Activated T-cell treated with anti-CD3 and anti-CD28 coated beads, Interleukin-2, amount 50 U/mL, for 24 hours (primary cell): ENCODE data around the gene PRDM16.

Experiments used
- DNase-seq: peaks from one replicate; pipeline ENCODE4 v3.0.0-alpha.2; 2020
- H3K27ac Mint-ChIP-seq: 2 replicates; pipeline ENCODE4 v1.8.0; 2020; ENCODE audit warnings: mild to moderate bottlenecking, mixed read lengths
- H3K27me3 Mint-ChIP-seq: 2 replicates; pipeline ENCODE4 v1.8.0; 2020; ENCODE audit warnings: mixed read lengths
- H3K36me3 Mint-ChIP-seq: 2 replicates; pipeline ENCODE4 v1.8.0; 2020; ENCODE audit warnings: low read depth, mixed read lengths
- H3K4me1 Mint-ChIP-seq: 2 replicates; pipeline ENCODE4 v1.8.0; 2020; ENCODE audit warnings: low read depth, mixed read lengths
- H3K4me3 Mint-ChIP-seq: 2 replicates; pipeline ENCODE4 v1.8.0; 2020; ENCODE audit warnings: mild to moderate bottlenecking, moderate library complexity, mixed read lengths
- H3K9me3 Mint-ChIP-seq: 2 replicates; pipeline ENCODE4 v1.8.0; 2020; ENCODE audit warnings: mixed read lengths

Gene PRDM16

GRCh38 chr1:3029481-3029961, 39.5 kb upstream of the PRDM16 start:
- peak; percentile 23 for DNase-seq
- H3K4me1 Mint-ChIP-seq = peaks cover 19% of the 10 kb centered on the region
- H3K9me3 Mint-ChIP-seq = no peaks in the 10 kb centered on the region
- no peaks in the 10 kb centered on the region for H3K36me3 Mint-ChIP-seq
- H3K4me3 Mint-ChIP-seq = no peak overlapping the region
- no peaks in the 10 kb centered on the region for H3K27me3 Mint-ChIP-seq
- H3K27ac Mint-ChIP-seq = no peak overlapping the region

DNA sequence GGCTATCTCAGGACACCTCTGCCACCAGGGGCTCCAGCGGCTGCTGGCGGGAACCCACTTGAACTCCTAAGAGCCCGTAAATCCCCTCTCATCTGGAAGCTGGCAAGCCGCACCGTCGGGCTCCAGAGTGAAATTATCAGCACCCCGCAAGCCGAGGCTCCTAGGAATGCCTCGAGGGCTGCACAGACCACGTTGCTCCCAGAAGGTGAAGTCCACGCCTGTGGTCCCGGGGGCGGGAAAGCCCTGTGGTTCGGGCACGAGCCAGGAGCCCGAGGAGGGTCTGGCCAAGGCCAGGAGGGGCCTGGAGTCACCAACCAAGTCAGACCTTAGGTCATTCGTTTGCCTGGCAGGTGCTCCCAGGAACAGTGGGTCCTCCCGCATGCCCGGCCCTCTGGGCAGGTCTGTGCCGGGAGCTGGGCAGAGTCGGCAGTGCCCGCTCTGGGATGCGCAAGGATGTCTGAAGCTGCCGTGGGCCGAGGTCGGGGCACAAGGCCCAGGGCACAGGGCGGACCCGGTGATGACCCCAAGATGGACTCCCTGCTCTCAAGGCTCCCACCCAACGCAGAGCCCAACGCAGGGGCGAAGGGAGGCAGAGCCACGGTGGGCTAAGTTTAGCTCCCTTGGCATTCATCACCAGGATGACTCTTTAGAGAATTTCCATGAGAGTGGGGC, 38.9 kb upstream of the PRDM16 start:
- Mint-ChIP-seq H3K36me3 (no peaks in the 10 kb centered on the region), H3K27me3 (no peaks in the 10 kb centered on the region), H3K9me3 (no peaks in the 10 kb centered on the region), H3K4me3 (no peak overlapping the region), H3K27ac (no peak overlapping the region), H3K4me1 (peaks cover 19% of the 10 kb centered on the region)
- DNase-seq = peak; percentile 11

- no peaks in the 10 kb centered on the region for H3K9me3 Mint-ChIP-seq
- peak; percentile 14 for DNase-seq
- H3K4me3 Mint-ChIP-seq = no peak overlapping the region
- no peak overlapping the region for H3K27ac Mint-ChIP-seq
- no peaks in the 10 kb centered on the region for H3K36me3 Mint-ChIP-seq
- H3K27me3 Mint-ChIP-seq = no peaks in the 10 kb centered on the region
- peaks cover 19% of the 10 kb centered on the region for H3K4me1 Mint-ChIP-seq
Measured at GRCh38 chr1:3030663-3031381, 38.2 kb upstream of the PRDM16 start.

GRCh38 chr1:3031401-3032221, 37.4 kb upstream of the PRDM16 start:
- peaks cover 19% of the 10 kb centered on the region for H3K4me1 Mint-ChIP-seq
- DNase-seq = peak; percentile 24
- H3K36me3 Mint-ChIP-seq = no peaks in the 10 kb centered on the region
- no peak overlapping the region for H3K27ac Mint-ChIP-seq
- no peaks in the 10 kb centered on the region for H3K27me3 Mint-ChIP-seq
- H3K9me3 Mint-ChIP-seq = no peaks in the 10 kb centered on the region
- H3K4me3 Mint-ChIP-seq = no peak overlapping the region

GRCh38 chr1:3032371-3033039, 36.5 kb upstream of the PRDM16 start:
- Mint-ChIP-seq H3K27ac (peak overlapping the region; percentile 33), H3K4me1 (peaks cover 19% of the 10 kb centered on the region), H3K9me3 (no peaks in the 10 kb centered on the region), H3K36me3 (no peaks in the 10 kb centered on the region), H3K4me3 (no peak overlapping the region), H3K27me3 (no peaks in the 10 kb centered on the region)
- DNase-seq = no peak

DNA sequence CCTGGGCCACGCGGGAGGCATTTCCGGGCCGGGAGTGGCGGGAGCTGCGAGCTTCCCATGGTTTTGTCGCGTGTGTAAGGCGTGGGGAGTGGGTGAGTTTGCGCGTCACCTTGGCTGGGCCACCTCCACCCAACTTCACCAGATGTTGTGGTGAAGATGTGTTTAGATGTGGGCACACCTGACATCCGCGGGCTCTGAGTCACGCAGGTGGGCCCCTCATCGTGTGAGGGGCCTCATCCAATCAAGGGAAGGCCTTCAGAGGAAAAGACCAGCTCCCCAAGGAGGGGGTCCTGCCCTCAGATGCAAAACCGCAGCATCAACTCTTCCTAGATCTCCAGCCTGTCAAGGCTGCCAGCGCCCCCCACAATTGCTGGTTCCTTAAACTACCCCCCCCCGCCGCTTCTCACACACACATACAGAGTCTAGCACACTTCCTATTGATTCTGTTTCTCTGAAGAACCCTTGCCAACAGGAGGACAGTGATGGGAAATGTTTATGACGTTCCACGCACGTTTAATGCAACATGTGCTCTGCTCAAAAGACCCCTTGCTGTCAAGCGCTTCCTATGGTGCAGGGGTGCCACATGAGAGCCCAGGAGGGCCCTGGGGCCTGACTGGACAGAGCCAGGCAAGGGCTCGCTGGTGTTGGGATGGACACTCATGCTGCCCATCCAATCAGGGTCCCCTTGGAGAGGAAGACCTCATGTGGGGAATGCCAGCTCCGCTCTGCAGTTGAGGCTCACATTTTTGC, 35.8 kb upstream of the PRDM16 start:
- H3K4me1 Mint-ChIP-seq = peaks cover 19% of the 10 kb centered on the region
- DNase-seq = peak; percentile 42
- H3K36me3 Mint-ChIP-seq = no peaks in the 10 kb centered on the region
- H3K9me3 Mint-ChIP-seq = no peaks in the 10 kb centered on the region
- H3K27ac Mint-ChIP-seq = peak overlapping the region; percentile 33
- no peaks in the 10 kb centered on the region for H3K27me3 Mint-ChIP-seq
- no peak overlapping the region for H3K4me3 Mint-ChIP-seq

GRCh38 chr1:3033790-3034090, 35.3 kb upstream of the PRDM16 start:
- no peaks in the 10 kb centered on the region for H3K27me3 Mint-ChIP-seq
- no peak overlapping the region for H3K27ac Mint-ChIP-seq
- H3K4me1 Mint-ChIP-seq = peaks cover 19% of the 10 kb centered on the region
- no peaks in the 10 kb centered on the region for H3K9me3 Mint-ChIP-seq
- H3K4me3 Mint-ChIP-seq = no peak overlapping the region
- peak; percentile 25 for DNase-seq
- H3K36me3 Mint-ChIP-seq = no peaks in the 10 kb centered on the region

- H3K9me3 Mint-ChIP-seq = no peaks in the 10 kb centered on the region
- no peak overlapping the region for H3K27ac Mint-ChIP-seq
- no peaks in the 10 kb centered on the region for H3K36me3 Mint-ChIP-seq
- peak; percentile 23 for DNase-seq
- no peaks in the 10 kb centered on the region for H3K27me3 Mint-ChIP-seq
- no peak overlapping the region for H3K4me3 Mint-ChIP-seq
- H3K4me1 Mint-ChIP-seq = peaks cover 21% of the 10 kb centered on the region
Measured at GRCh38 chr1:3034162-3034561, 34.8 kb upstream of the PRDM16 start.

DNA sequence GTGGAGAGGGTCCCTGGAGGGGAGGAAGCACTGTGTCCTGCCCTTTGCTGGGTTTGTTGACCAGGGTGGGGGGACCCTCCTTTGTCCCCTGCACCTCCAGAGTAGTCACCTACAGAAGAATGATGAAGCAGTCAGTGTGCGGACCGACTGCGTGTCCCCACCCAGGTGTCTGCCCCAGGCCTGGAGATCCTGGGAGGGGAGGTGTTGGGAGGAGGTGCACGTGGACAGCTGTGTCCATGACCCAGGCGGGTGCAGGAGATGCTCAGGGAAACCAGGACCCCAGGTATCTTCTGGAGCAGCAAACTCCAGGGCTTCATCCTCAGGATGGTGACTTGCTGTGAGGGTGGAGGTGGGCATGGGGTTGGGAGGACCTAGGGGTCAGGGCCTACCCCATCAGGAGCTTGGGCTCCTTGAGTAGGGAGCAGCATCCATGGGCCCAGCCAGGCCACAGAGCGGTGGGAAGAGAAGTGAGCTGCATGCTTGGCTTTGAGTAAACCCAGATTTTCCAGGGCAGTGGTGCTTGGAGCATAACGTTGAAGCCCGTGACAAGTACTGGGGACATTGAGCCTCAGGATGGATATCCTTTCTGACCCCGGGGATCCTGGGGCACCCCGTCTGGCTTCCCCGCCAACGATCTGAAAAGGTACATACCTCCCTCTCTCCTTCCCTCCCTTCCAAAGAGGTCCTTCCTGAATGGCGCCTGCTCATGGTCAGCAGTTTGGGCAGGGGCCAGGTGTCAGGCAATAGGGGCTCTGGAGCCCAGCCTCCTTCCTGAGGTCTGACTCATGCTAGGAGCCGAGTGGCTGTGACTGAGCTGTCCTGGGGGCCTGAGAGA, 34.1 kb upstream of the PRDM16 start:
- peak; percentile 25 for DNase-seq
- Mint-ChIP-seq H3K4me1 (peaks cover 21% of the 10 kb centered on the region), H3K27me3 (no peaks in the 10 kb centered on the region), H3K36me3 (no peaks in the 10 kb centered on the region), H3K4me3 (no peak overlapping the region), H3K9me3 (no peaks in the 10 kb centered on the region), H3K27ac (no peak overlapping the region)

DNA sequence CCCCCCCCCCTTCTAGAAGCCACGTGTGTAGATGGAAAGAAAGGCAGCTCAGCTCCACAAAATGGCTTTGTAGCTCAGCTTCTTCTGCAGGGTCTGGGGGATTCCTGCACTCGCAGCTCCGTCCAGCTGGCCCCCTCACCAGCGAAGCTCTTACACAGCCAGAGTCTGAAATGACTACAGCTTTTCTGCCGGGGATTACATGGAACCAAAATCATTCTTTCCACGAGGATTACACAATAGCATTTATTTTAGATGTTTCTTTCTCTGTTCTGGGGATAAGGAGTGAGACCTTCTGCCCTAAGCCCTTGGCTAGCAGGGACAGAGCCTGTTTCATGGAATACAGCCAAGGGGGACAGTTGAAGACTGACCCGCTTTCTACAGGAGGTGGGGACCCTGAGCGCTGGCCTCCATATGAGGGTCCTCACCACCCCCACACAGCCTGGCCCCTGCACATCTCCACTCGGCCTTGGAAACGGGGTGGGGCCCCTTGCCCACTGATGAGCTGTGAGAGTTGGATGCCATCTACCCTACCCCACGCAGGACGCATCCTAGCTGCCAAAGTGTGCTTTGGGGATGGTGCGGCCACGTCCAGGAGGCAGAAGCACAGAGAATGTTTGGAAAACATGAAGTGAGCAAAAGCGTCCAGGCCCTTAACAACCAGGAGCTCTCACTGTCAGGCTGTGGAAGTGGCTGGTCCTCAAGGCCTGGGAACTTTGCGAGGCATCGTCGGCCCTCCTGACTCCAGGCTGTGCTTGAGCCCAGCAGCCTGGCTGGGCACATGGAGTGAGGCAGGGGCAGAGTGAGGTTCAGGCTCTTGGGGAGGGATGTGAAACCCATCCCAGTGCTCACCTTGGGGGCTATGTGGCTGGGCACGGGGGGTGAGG, 33.2 kb upstream of the PRDM16 start:
- H3K27me3 Mint-ChIP-seq = no peaks in the 10 kb centered on the region
- H3K9me3 Mint-ChIP-seq = no peaks in the 10 kb centered on the region
- H3K27ac Mint-ChIP-seq = no peak overlapping the region
- H3K4me3 Mint-ChIP-seq = no peak overlapping the region
- DNase-seq = peak; percentile 25
- H3K4me1 Mint-ChIP-seq = peaks cover 21% of the 10 kb centered on the region
- H3K36me3 Mint-ChIP-seq = no peaks in the 10 kb centered on the region

DNA sequence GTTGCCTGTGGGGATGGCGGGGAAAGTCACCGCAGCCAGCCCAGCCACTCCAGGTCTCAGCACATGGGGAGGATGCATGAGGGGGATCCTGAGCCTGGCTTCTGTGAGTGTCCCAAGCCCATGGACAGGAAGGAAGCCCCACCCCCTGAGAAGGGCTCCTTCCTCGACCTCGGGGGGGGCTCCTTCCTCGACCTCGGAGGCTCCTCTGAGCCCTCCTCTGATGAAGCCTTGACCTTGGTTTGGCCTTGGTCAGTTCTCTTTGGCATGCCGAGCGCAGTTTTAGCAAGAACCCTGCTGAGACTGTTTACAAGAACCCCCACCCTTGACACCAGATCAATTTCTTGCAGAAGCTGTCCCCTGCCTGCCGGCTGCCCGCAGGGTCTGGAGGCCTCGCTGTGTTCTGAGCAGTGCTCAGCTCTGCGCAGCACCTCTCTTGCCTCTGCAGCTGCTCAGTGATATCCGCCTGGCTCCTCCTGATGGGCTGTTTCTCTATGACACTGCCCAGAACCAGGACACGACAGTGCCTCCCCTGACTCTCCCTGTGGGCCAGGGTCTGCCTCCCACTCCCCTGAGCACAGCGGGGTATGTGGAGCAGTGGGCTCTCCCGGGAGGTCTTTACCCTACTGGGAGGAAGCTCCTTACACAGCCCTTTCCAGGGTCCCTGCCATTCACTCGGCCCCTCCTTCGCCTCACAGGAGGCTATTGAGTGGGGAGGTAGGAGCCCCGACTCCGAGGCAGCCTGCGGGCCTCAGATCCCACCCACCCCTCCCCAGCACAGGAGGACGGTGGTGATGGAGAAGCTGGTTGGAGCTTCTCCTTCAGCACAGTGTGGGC, 32.3 kb upstream of the PRDM16 start:
- peaks cover 21% of the 10 kb centered on the region for H3K4me1 Mint-ChIP-seq
- no peaks in the 10 kb centered on the region for H3K36me3 Mint-ChIP-seq
- H3K27ac Mint-ChIP-seq = no peak overlapping the region
- DNase-seq = peak; percentile 21
- H3K4me3 Mint-ChIP-seq = no peak overlapping the region
- no peaks in the 10 kb centered on the region for H3K9me3 Mint-ChIP-seq
- H3K27me3 Mint-ChIP-seq = no peaks in the 10 kb centered on the region
